Colonic mucosa (tissue), 4 donors: Measurements from ENCODE around the gene TMTC2. TPM values are rescaled to one million over a fixed set of nuclear protein-coding genes. Genes with fewer than 3 reads are reported as not detected.

Source experiments
- DNase-seq: peaks from one replicate; pipeline ENCODE4 v3.0.0-alpha.2; 2020
- H3K27ac ChIP-seq: fragments of 200-600 bp; one replicate; pipeline ENCODE4 v1.8.0; 2021
- H3K27me3 ChIP-seq: fragments of 200-600 bp; one replicate; pipeline ENCODE4 v1.8.0; 2021
- H3K36me3 ChIP-seq: fragments of 200-600 bp; one replicate; pipeline ENCODE4 v1.8.0; 2021
- H3K4me1 ChIP-seq: fragments of 200-600 bp; one replicate; pipeline ENCODE4 v1.8.0; 2021; ENCODE audit warnings: mild to moderate bottlenecking
- H3K4me3 ChIP-seq: fragments of 200-600 bp; one replicate; pipeline ENCODE4 v1.8.0; 2021
- H3K9ac ChIP-seq, 2 donors: one replicate each; pipeline ENCODE4 v1.7.0; 2013; ENCODE audit warnings: control low read depth in 2 of 2, low read depth in 2 of 2, low read length in 2 of 2
- H3K9me3 ChIP-seq: fragments of 200-600 bp; one replicate; pipeline ENCODE4 v1.8.0; 2021
- CTCF ChIP-seq: fragments of 200-600 bp; IDR thresholded peaks from one replicate; pipeline ENCODE4 v1.8.0; 2022; ENCODE audit warnings: antibody characterized with exemption, mild to moderate bottlenecking
- intact Hi-C: fragments of 100-400 bp; cut with DNase I; formaldehyde crosslinking; loops from one replicate; pipeline ENCODE4 v1.14.1; 2022
- total RNA-seq, 2 donors: library from RNA; stranded (reverse); fragmentation: NEBNext Ultra II Directional in 1 of 2; extraction: Animal tissue kit (Norgen Biotek cat#: 25700) in 1 of 2; gene quantifications; one replicate each; pipeline ENCODE4 v1.2.1, GENCODE V29; 2021
- donor health status: healthy.
- donor health status: DM: no; HTN: no; CAD: no.
- donor health status: DM: no; HTN: no; CAD: no.

The TMTC2 gene
- total RNA-seq, 2 donors from 2014 or later: 12.2 to 20.6 TPM

GRCh38 chr12:82818271-82819035, 131.7 kb downstream of the TMTC2 start:
- TF ChIP-seq CTCF: no peak
- Histone ChIP-seq H3K4me1 (no peaks in the 10 kb centered on the region), H3K27ac (no peak overlapping the region), H3K4me3 (no peak overlapping the region), H3K9me3 (no peaks in the 10 kb centered on the region), H3K36me3 (no peaks in the 10 kb centered on the region), H3K9ac (no peak overlapping the region), H3K27me3 (no peaks in the 10 kb centered on the region)
- no peak for DNase-seq
- intact Hi-C loops: no loop called here

GRCh38 chr12:82826505-82826904, 139.8 kb downstream of the TMTC2 start:
- H3K4me1 ChIP-seq: no peaks in the 10 kb centered on the region
- H3K9me3 ChIP-seq: no peaks in the 10 kb centered on the region
- intact Hi-C loops: no loop called here
- no peak overlapping the region for H3K27ac ChIP-seq
- TF ChIP-seq CTCF: no peak
- DNase-seq: no peak
- no peak overlapping the region for H3K4me3 ChIP-seq
- no peaks in the 10 kb centered on the region for H3K27me3 ChIP-seq
- no peak overlapping the region for H3K9ac ChIP-seq
- H3K36me3 ChIP-seq: no peaks in the 10 kb centered on the region

- no peak overlapping the region for H3K4me3 ChIP-seq
- no peak for TF ChIP-seq CTCF
- H3K4me1 ChIP-seq: no peaks in the 10 kb centered on the region
- no peaks in the 10 kb centered on the region for H3K36me3 ChIP-seq
- no peak overlapping the region for H3K9ac ChIP-seq
- H3K9me3 ChIP-seq: no peaks in the 10 kb centered on the region
- intact Hi-C loops: no loop called here
- H3K27me3 ChIP-seq: no peaks in the 10 kb centered on the region
- no peak for DNase-seq
- H3K27ac ChIP-seq: no peak overlapping the region
These were observed 145.4 kb downstream of the TMTC2 start for GRCh38 chr12:82832096-82832495.

GRCh38 chr12:82832981-82833380, 146.3 kb downstream of the TMTC2 start:
- intact Hi-C loops: no loop called here
- Histone ChIP-seq H3K9ac (no peak overlapping the region), H3K27me3 (no peaks in the 10 kb centered on the region), H3K27ac (no peak overlapping the region), H3K36me3 (no peaks in the 10 kb centered on the region), H3K4me1 (no peaks in the 10 kb centered on the region), H3K9me3 (no peaks in the 10 kb centered on the region), H3K4me3 (no peak overlapping the region)
- no peak for DNase-seq
- TF ChIP-seq CTCF: no peak

GRCh38 chr12:82833481-82833880, 146.8 kb downstream of the TMTC2 start:
- H3K4me1 ChIP-seq: no peaks in the 10 kb centered on the region
- no peak for TF ChIP-seq CTCF
- H3K9me3 ChIP-seq: no peaks in the 10 kb centered on the region
- H3K9ac ChIP-seq: no peak overlapping the region
- intact Hi-C loops: no loop called here
- H3K27ac ChIP-seq: no peak overlapping the region
- H3K36me3 ChIP-seq: no peaks in the 10 kb centered on the region
- H3K4me3 ChIP-seq: no peak overlapping the region
- H3K27me3 ChIP-seq: no peaks in the 10 kb centered on the region
- DNase-seq: no peak
